GM21723 (cell line): Measurements from ENCODE around the gene PCBP4.

ENCODE experiments used
- ATAC-seq: cut with Tn5 transposase; IDR thresholded peaks from one replicate; pipeline ENCODE4 v1.9.1; 2021; ENCODE audit warnings: mild to moderate bottlenecking, moderate library complexity; ENCODE audit not compliant: unreplicated experiment

PCBP4 gene

GRCh38 chr3:51974963-51975851 lies 8.0 kb upstream of the PCBP4 start, which contains the start of gene ABHD14A:
Gene ABHD14A, plus strand, starts transcription at chr3:51975064. Its CDS starts 72 bp downstream, at chr3:51975136.
- peak; percentile 51 for ATAC-seq

GRCh38 chr3:51974277-51974962 lies 7.2 kb upstream of the PCBP4 start:
- ATAC-seq = peak; percentile 4

GRCh38 chr3:51971350-51971749 lies 4.1 kb upstream of the PCBP4 start:
- no peak for ATAC-seq

- no peak for ATAC-seq
Measured at GRCh38 chr3:51970606-51971300, 3.5 kb upstream of the PCBP4 start.

GRCh38 chr3:51969841-51970240 lies 2.6 kb upstream of the PCBP4 start:
- no peak for ATAC-seq

GRCh38 chr3:51968883-51969678 lies 1.8 kb upstream of the PCBP4 start:
- ATAC-seq = no peak

GRCh38 chr3:51968170-51968775 lies 1.0 kb upstream of the PCBP4 start:
- no peak for ATAC-seq

GRCh38 chr3:51966922-51967383 lies 301 bp downstream of the PCBP4 start:
- ATAC-seq = peak; percentile 46

- ATAC-seq = no peak
Measured at GRCh38 chr3:51966486-51966885, 768 bp downstream of the PCBP4 start.

GRCh38 chr3:51966016-51966415 lies 1.2 kb downstream of the PCBP4 start:
- ATAC-seq = no peak

GRCh38 chr3:51964521-51964920 lies 2.7 kb downstream of the PCBP4 start:
- ATAC-seq = no peak

- ATAC-seq = no peak
Measured at GRCh38 chr3:51963951-51964451, 3.3 kb downstream of the PCBP4 start.

GRCh38 chr3:51962854-51963530 lies 4.3 kb downstream of the PCBP4 start:
- no peak for ATAC-seq

- no peak for ATAC-seq
Measured at GRCh38 chr3:51961602-51962569, 5.4 kb downstream of the PCBP4 start.

GRCh38 chr3:51961011-51961410 lies 6.2 kb downstream of the PCBP4 start:
- no peak for ATAC-seq

- ATAC-seq = no peak
Measured at GRCh38 chr3:51960386-51960785, 6.9 kb downstream of the PCBP4 start.

GRCh38 chr3:51959651-51960050 lies 7.6 kb downstream of the PCBP4 start:
- no peak for ATAC-seq
